Erythroblast (primary cell): Measurements from ENCODE around the gene KIDINS220.

Source experiments
- GATA1 ChIP-seq: IDR thresholded peaks from 2 replicates; pipeline ENCODE4 v1.6.1; 2011; ENCODE audit warnings: low read depth, mild to moderate bottlenecking, control low read depth, low read length, moderate library complexity
- POLR2A ChIP-seq: IDR thresholded peaks from 2 replicates; pipeline ENCODE4 v1.6.1; 2011; ENCODE audit warnings: mild to moderate bottlenecking, low read length

DNA sequence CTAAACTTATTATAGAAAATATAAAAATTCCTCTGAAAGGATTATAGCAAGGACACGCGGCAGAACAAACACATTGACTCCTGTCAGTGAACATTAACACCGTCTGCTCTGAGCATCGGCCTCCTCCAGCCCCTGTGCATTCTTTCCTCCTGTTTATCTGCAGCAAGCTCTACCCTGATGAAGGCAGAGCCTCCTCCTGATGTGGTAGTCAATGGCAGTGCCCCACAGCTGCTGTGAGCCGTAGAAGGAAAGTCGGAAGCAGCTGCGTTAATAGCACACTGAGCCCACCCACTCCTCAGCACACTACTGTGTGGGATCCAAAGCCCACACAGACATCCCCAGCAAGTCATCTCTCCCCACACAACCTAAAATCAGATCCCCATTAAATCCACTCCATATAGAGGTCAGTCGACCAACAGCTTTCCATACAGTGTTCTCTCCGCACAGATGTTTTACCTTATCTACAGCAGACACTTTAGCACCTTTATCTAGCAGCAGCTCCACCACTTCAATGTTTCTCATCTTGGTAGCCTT is 41.0 kb downstream of the KIDINS220 start:
- no peak for TF ChIP-seq POLR2A
- no peak for TF ChIP-seq GATA1
